Measurements from ENCODE around the gene TMC6. TPM values are rescaled to one million over a fixed set of nuclear protein-coding genes. Genes with fewer than 3 reads are reported as not detected.
A peak's percentile ranks its signal among the peaks of the same experiment; 100 is the strongest.

Gene TMC6
- total and polyA plus RNA-seq, 2 of the 13 experiments (the other 11 are each of a cell fraction or from before 2014, with no cell fraction given), result 48.4 to 99.1 TPM

DNA sequence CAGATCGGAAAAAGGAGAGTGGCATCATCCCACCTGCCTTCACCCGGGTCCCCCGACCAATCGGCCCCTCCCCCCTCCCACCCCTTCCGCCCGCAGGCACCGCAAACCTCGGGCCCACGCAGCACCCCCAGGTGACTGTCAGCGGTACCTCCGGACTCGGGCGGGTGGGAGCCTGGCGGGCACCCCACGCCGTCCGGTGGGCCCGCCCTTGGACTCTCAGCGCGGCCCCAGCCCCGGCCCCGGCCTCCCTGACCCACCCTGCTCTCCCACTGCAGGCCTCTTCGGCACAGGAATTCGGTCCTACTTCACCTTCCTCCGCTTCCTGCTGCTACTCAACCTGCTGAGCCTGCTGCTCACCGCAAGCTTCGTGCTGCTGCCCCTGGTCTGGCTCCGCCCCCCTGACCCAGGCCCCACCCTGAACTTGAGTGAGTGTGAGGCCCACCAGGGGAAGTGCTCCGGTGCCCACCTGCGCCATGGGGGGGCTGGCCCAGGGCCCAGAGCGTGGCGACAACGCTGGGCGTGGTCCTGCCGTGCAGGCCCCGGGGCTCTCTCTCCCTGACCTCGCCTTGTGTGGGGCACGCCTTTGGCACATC is 3.6 kb upstream of the TMC6 start (continued):
- TF ChIP-seq, protein P1, sequence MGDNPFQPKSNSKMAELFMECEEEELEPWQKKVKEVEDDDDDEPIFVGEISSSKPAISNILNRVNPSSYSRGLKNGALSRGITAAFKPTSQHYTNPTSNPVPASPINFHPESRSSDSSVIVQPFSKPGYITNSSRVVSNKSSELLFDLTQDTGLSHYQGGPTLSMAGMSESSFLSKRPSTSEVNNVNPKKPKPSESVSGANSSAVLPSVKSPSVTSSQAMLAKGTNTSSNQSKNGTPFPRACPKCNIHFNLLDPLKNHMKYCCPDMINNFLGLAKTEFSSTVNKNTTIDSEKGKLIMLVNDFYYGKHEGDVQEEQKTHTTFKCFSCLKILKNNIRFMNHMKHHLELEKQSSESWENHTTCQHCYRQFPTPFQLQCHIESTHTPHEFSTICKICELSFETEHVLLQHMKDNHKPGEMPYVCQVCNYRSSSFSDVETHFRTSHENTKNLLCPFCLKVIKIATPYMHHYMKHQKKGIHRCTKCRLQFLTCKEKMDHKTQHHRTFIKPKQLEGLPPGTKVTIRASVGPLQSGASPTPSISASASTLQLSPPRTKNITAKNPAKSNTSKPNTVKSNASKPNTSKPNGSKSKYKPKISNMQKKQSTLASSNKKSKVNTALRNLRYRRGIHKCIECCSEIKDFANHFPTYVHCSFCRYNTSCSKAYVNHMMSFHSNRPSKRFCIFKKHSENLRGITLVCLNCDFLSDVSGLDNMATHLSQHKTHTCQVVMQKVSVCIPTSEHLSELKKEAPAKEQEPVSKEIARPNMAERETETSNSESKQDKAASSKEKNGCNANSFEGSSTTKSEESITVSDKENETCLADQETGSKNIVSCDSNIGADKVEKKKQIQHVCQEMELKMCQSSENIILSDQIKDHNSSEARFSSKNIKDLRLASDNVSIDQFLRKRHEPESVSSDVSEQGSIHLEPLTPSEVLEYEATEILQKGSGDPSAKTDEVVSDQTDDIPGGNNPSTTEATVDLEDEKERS (CRISPR knock-in tag; IDR thresholded peaks at IDR 0.05), result no peak
- TF ChIP-seq RBFOX2 (IDR thresholded peaks at IDR 0.05; ENCODE audit: low read depth, low read length) (no peak), NRL (CRISPR knock-in tag; IDR thresholded peaks at IDR 0.05; ENCODE audit: borderline replicate concordance) (peak; percentile 34; the same call in 1 of the 2 replicates), IKZF1 (IDR thresholded peaks at IDR 0.05) (no peak), ETV5 (CRISPR knock-in tag; IDR thresholded peaks at IDR 0.05; ENCODE audit: borderline replicate concordance) (0 out of 2 replicates have a peak, but pooled peaks have one; percentile 30), CBFB (CRISPR knock-in tag; IDR thresholded peaks at IDR 0.05) (0 out of 2 replicates have a peak, but pooled peaks have one; percentile 35), RXRA (CRISPR knock-in tag; IDR thresholded peaks at IDR 0.05) (0 out of 2 replicates have a peak, but pooled peaks have one; percentile 37), SYNCRIP (IDR thresholded peaks at IDR 0.05; ENCODE audit: insufficient read depth, low read depth, low read length) (no peak), ZBTB1 (CRISPR knock-in tag; IDR thresholded peaks at IDR 0.05; ENCODE audit: borderline replicate concordance) (no peak), JDP2 (CRISPR knock-in tag; IDR thresholded peaks at IDR 0.05; ENCODE audit: borderline replicate concordance) (no peak), PHF8 (CRISPR knock-in tag; IDR thresholded peaks at IDR 0.05) (peak; percentile 27; the same call in 1 of the 2 replicates), ZNF768 (CRISPR knock-in tag; IDR thresholded peaks at IDR 0.05) (no peak; the same call in 1 of the 2 replicates), ELF1 (CRISPR knock-in tag; IDR thresholded peaks at IDR 0.05) (no peak), CREM (IDR thresholded peaks at IDR 0.05) (no peak), CREM (CRISPR knock-in tag; IDR thresholded peaks at IDR 0.05) (no peak), NFKBIZ (CRISPR knock-in tag; IDR thresholded peaks at IDR 0.05) (no peak), ERF (CRISPR knock-in tag; IDR thresholded peaks at IDR 0.05) (no peak), HOXA3 (CRISPR knock-in tag; IDR thresholded peaks at IDR 0.05) (no peak)
- TF ChIP-seq, protein P2, sequence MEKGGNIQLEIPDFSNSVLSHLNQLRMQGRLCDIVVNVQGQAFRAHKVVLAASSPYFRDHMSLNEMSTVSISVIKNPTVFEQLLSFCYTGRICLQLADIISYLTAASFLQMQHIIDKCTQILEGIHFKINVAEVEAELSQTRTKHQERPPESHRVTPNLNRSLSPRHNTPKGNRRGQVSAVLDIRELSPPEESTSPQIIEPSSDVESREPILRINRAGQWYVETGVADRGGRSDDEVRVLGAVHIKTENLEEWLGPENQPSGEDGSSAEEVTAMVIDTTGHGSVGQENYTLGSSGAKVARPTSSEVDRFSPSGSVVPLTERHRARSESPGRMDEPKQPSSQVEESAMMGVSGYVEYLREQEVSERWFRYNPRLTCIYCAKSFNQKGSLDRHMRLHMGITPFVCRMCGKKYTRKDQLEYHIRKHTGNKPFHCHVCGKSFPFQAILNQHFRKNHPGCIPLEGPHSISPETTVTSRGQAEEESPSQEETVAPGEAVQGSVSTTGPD (CRISPR knock-in tag; IDR thresholded peaks at IDR 0.05), result no peak
- TF ChIP-seq, protein P3, sequence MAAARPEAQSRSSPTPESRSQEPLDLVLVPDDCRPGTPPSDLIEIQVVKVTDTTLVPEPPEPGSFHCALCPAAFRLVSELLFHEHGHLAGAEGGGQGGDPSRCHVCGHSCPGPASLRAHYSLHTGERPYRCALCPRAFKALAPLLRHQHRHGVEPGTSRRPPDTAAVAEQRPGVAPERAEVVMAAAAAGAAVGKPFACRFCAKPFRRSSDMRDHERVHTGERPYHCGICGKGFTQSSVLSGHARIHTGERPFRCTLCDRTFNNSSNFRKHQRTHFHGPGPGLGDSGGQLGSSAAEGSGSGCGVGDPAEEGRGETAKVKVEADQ (CRISPR knock-in tag; IDR thresholded peaks at IDR 0.05; ENCODE audit: borderline replicate concordance), result no peak
- TF ChIP-seq, protein P4, sequence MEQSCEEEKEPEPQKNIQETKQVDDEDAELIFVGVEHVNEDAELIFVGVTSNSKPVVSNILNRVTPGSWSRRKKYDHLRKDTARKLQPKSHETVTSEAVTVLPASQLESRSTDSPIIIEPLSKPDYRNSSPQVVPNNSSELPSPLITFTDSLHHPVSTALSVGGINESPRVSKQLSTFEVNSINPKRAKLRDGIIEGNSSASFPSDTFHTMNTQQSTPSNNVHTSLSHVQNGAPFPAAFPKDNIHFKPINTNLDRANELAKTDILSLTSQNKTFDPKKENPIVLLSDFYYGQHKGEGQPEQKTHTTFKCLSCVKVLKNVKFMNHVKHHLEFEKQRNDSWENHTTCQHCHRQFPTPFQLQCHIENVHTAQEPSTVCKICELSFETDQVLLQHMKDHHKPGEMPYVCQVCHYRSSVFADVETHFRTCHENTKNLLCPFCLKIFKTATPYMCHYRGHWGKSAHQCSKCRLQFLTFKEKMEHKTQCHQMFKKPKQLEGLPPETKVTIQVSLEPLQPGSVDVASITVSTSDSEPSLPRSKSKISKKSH (CRISPR knock-in tag; IDR thresholded peaks at IDR 0.05; ENCODE audit: borderline replicate concordance), result no peak

Measured in HepG2 (cell line).